CD14-positive monocyte (primary cell): ENCODE results near the gene CD4. TPM values are rescaled to one million over a fixed set of nuclear protein-coding genes. Genes with fewer than 3 reads are reported as not detected.
A peak's percentile ranks its signal among the peaks of the same experiment; 100 is the strongest.

Experiments
- DNase-seq, 3 donors: peaks; one replicate each; pipeline ENCODE4 v3.0.0-alpha.2; 2011 to 2022
- H2AFZ ChIP-seq: 2 replicates; pipeline ENCODE4 v1.6.0; 2012; ENCODE audit warnings: mild to moderate bottlenecking, low read depth, low read length, inconsistent platforms; ENCODE audit not compliant: insufficient read depth, poor library complexity, severe bottlenecking
- H3K27ac ChIP-seq, 2 donors: 1 replicate in 1 of 2; 2 replicates in 1 of 2; pipeline ENCODE4 v1.5.1; 2012 to 2013; ENCODE audit warnings: low read length in 2 of 2, control low read depth in 1 of 2, inconsistent platforms in 1 of 2, low read depth in 1 of 2, mild to moderate bottlenecking in 1 of 2
- H3K27me3 ChIP-seq, 2 donors: one replicate each; pipeline versions ENCODE4 v1.6.0 to v1.6.1; 2011 to 2013; ENCODE audit warnings: low read length in 2 of 2; ENCODE audit not compliant: control insufficient read depth in 2 of 2, insufficient read depth in 2 of 2
- H3K36me3 ChIP-seq, 2 donors: replicated peaks in 1 of 2; 1 replicate in 1 of 2; 2 replicates in 1 of 2; pipeline versions ENCODE4 v1.5.1 to v1.6.1; 2012 to 2013; ENCODE audit warnings: low read length in 2 of 2, control low read depth in 1 of 2, inconsistent platforms in 1 of 2, mild to moderate bottlenecking in 1 of 2; ENCODE audit not compliant: insufficient read depth in 2 of 2, control insufficient read depth in 1 of 2
- H3K4me1 ChIP-seq, 2 donors: 1 replicate in 1 of 2; 2 replicates in 1 of 2; pipeline versions ENCODE4 v1.5.1 to v1.6.1; 2012 to 2013; ENCODE audit warnings: low read length in 2 of 2, control low read depth in 1 of 2, inconsistent platforms in 1 of 2, mild to moderate bottlenecking in 1 of 2, moderate library complexity in 1 of 2; ENCODE audit not compliant: insufficient read depth in 2 of 2, control insufficient read depth in 1 of 2
- H3K4me2 ChIP-seq: replicated peaks from 2 replicates; pipeline ENCODE3; 2012; ENCODE audit warnings: low read length, moderate library complexity, mild to moderate bottlenecking; ENCODE audit not compliant: poor library complexity, severe bottlenecking; ENCODE audit errors: extremely low read depth
- H3K4me3 ChIP-seq, 3 experiments: fragments of 200-600 bp in 1 of 3; sonication (generic) in 1 of 3; replicated peaks in 1 of 3; 1 replicate in 2 of 3; 2 replicates in 1 of 3; pipeline ENCODE4 v1.5.1; 2011 to 2013; ENCODE audit warnings: low read length in 3 of 3, mild to moderate bottlenecking in 3 of 3, control low read depth in 2 of 3, low read depth in 2 of 3, inconsistent platforms in 1 of 3, moderate library complexity in 1 of 3
- H3K79me2 ChIP-seq: 2 replicates; pipeline ENCODE4 v1.6.0; 2012; ENCODE audit warnings: mild to moderate bottlenecking, control low read depth, inconsistent platforms, low read length, moderate library complexity; ENCODE audit not compliant: insufficient read depth
- H3K9ac ChIP-seq: 2 replicates; pipeline ENCODE4 v1.6.0; 2017; ENCODE audit warnings: low read length, mild to moderate bottlenecking; ENCODE audit not compliant: insufficient read depth, poor library complexity, severe bottlenecking
- H3K9me3 ChIP-seq, 2 donors: replicated peaks in 1 of 2; 1 replicate in 1 of 2; 2 replicates in 1 of 2; pipeline versions ENCODE4 v1.5.1 to v1.6.1; 2012 to 2013; ENCODE audit warnings: low read length in 2 of 2, control low read depth in 1 of 2; ENCODE audit not compliant: control insufficient read depth in 1 of 2, insufficient read depth in 1 of 2
- H4K20me1 ChIP-seq: 2 replicates; pipeline ENCODE4 v1.6.0; 2012; ENCODE audit warnings: mild to moderate bottlenecking, low read length, control low read depth, moderate library complexity; ENCODE audit not compliant: insufficient read depth
- H3K27ac Mint-ChIP-seq, 7 donors: one replicate each; pipeline ENCODE4 v1.8.0; 2020; ENCODE audit warnings: mild to moderate bottlenecking in 7 of 7, mixed read lengths in 7 of 7, moderate library complexity in 6 of 7, inconsistent platforms in 2 of 7
- H3K27me3 Mint-ChIP-seq, 3 donors: one replicate each; pipeline ENCODE4 v1.8.0; 2021 to 2022; ENCODE audit warnings: low read depth in 3 of 3, mild to moderate bottlenecking in 3 of 3, mixed read lengths in 3 of 3, moderate library complexity in 3 of 3, inconsistent platforms in 1 of 3
- H3K36me3 Mint-ChIP-seq, 2 donors: one replicate each; pipeline ENCODE4 v1.8.0; 2020; ENCODE audit warnings: mixed read lengths in 2 of 2, inconsistent platforms in 1 of 2, mild to moderate bottlenecking in 1 of 2
- H3K4me1 Mint-ChIP-seq: one replicate; pipeline ENCODE4 v1.8.0; 2020; ENCODE audit warnings: mild to moderate bottlenecking, mixed read lengths
- H3K4me3 Mint-ChIP-seq, 2 donors: one replicate each; pipeline ENCODE4 v1.8.0; 2020; ENCODE audit warnings: mild to moderate bottlenecking in 2 of 2, mixed read lengths in 2 of 2, moderate library complexity in 1 of 2
- H3K9me3 Mint-ChIP-seq, 7 donors: one replicate each; pipeline ENCODE4 v1.8.0; 2020 to 2022; ENCODE audit warnings: mixed read lengths in 7 of 7, mild to moderate bottlenecking in 6 of 7, moderate library complexity in 6 of 7, inconsistent platforms in 2 of 7
- CTCF ChIP-seq: fragments of 200-600 bp; IDR thresholded peaks from one replicate; pipeline ENCODE4 v1.8.0; 2022; ENCODE audit warnings: antibody characterized with exemption, mild to moderate bottlenecking
- WGBS: methylation state at CpG from one replicate; pipeline ENCODE4 v1.1.5; 2013; ENCODE audit warnings: missing lambda C conversion rate; ENCODE audit not compliant: insufficient coverage; 5-methylcytosine and 5-hydroxymethylcytosine counted together
- intact Hi-C, 2 donors: fragments of 100-400 bp; cut with micrococcal nuclease; formaldehyde crosslinking; loops; one replicate each; pipeline versions ENCODE4 v1.15.0 to v1.15.1; 2023
- polyA plus RNA-seq, 3 donors: library from polyadenylated mRNA; depleted of rRNA in 1 of 3; unstranded in 2 of 3; stranded (reverse) in 1 of 3; fragments of 300-500 nt in 2 of 3; fragments of >200 nt in 1 of 3; fragmentation: Illumina TruSeq in 2 of 3; gene quantifications; 1 replicate in 2 of 3; 2 replicates in 1 of 3; pipeline ENCODE4 v1.2.3, GENCODE V29; 2012 to 2021

The CD4 gene
- polyA plus RNA-seq, 3 donors: 261 to 371 (median 269) TPM

GRCh38 chr12:6765048-6765633, 24.2 kb upstream of the CD4 start:
- H2AFZ ChIP-seq: no peak overlapping the region
- Mint-ChIP-seq H3K27me3 (peaks cover 43 to 64% (median 61%) of the 10 kb centered on the region in 3 donors), H3K4me3 (peak overlapping the region; percentile 81 to 92), H3K36me3 (peaks cover 7 to 19% of the 10 kb centered on the region in 2 donors), H3K4me1 (peaks cover 38% of the 10 kb centered on the region), H3K9me3 (peaks cover 0 to 9% (median 5%) of the 10 kb centered on the region in 7 donors), H3K27ac (peak overlapping the region in 3 of 7 donors; percentile 22 to 79 (median 43))
- no peaks in the 10 kb centered on the region for H3K9me3 ChIP-seq
- peaks cover 19 to 56% of the 10 kb centered on the region in 2 donors for H3K27me3 ChIP-seq
- no peak overlapping the region for H3K27ac ChIP-seq
- no peaks in the 10 kb centered on the region for H3K79me2 ChIP-seq
- no peak for TF ChIP-seq CTCF
- H4K20me1 ChIP-seq: no peaks in the 10 kb centered on the region
- intact Hi-C loops: no loop called here
- H3K9ac ChIP-seq: no peak overlapping the region
- no peaks in the 10 kb centered on the region for H3K36me3 ChIP-seq
- DNase-seq: no peak
- peaks cover 33 to 38% of the 10 kb centered on the region in 2 donors for H3K4me1 ChIP-seq
- H3K4me3 ChIP-seq: peak overlapping the region in 1 of 3 experiments; percentile 81
- H3K4me2 ChIP-seq: peak overlapping the region; percentile 84
- 41% methylated on average over 5 of the region's 7 CpGs for WGBS

GRCh38 chr12:6765634-6766581, 23.4 kb upstream of the CD4 start, which contains the start of gene PTMS:
PTMS (plus strand) TSS chr12:6766363; CDS start chr12:6766706, 343 bp downstream.
- Histone ChIP-seq H3K27ac (no peak within 1 kb of the TSS), H3K4me2 (peak within 1 kb of the TSS; percentile 84), H3K9me3 (no peaks in the 10 kb centered on the region), H3K9ac (peak within 1 kb of the TSS; percentile 45), H4K20me1 (no peaks in the 10 kb centered on the region), H3K79me2 (no peaks in the 10 kb centered on the region), H3K27me3 (peaks cover 19 to 56% of the 10 kb centered on the region in 2 donors), H3K4me3 (peak within 1 kb of the TSS; percentile 18 to 81 (median 57)), H3K4me1 (peaks cover 33 to 39% of the 10 kb centered on the region in 2 donors), H3K36me3 (no peaks in the 10 kb centered on the region), H2AFZ (peak within 1 kb of the TSS; percentile 80)
- DNase-seq: no peak
- WGBS: 2% methylated on average over 50 of the region's 63 CpGs
- peak within 1 kb of the TSS; percentile 84 to 92 for H3K4me3 Mint-ChIP-seq
- H3K4me1 Mint-ChIP-seq: peaks cover 40% of the 10 kb centered on the region
- intact Hi-C loops: no loop called here
- H3K27me3 Mint-ChIP-seq: peaks cover 43 to 66% (median 61%) of the 10 kb centered on the region in 3 donors
- peak within 1 kb of the TSS in 5 of 7 donors; percentile 15 to 79 (median 43) for H3K27ac Mint-ChIP-seq
- peaks cover 0 to 9% (median 5%) of the 10 kb centered on the region in 7 donors for H3K9me3 Mint-ChIP-seq
- TF ChIP-seq CTCF: no peak
- peaks cover 8 to 19% of the 10 kb centered on the region in 2 donors for H3K36me3 Mint-ChIP-seq
